C1 segment of cervical spinal cord (tissue), 14 donors: Measurements from ENCODE around the gene VAV2.

ENCODE experiments used
- DNase-seq, 14 donors: peaks; one replicate each; lab custom pipeline; 2025; lab: John Stamatoyannopoulos, UW

The VAV2 gene

GRCh38 chr9:133991964-133992779 is at the start of gene VAV2:
Gene VAV2, minus strand, starts transcription at chr9:133992324. Its CDS starts 46 bp downstream, at chr9:133992278.
- DNase-seq, result peak in 4 of 14 donors; percentile 24 to 40 (median 34)

GRCh38 chr9:134041649-134041962 is 49.5 kb upstream of the VAV2 start:
- no peak for DNase-seq

GRCh38 chr9:134040781-134041648 is 48.9 kb upstream of the VAV2 start:
- no peak for DNase-seq

GRCh38 chr9:134040176-134040565 is 48.0 kb upstream of the VAV2 start:
- DNase-seq, result no peak

DNA sequence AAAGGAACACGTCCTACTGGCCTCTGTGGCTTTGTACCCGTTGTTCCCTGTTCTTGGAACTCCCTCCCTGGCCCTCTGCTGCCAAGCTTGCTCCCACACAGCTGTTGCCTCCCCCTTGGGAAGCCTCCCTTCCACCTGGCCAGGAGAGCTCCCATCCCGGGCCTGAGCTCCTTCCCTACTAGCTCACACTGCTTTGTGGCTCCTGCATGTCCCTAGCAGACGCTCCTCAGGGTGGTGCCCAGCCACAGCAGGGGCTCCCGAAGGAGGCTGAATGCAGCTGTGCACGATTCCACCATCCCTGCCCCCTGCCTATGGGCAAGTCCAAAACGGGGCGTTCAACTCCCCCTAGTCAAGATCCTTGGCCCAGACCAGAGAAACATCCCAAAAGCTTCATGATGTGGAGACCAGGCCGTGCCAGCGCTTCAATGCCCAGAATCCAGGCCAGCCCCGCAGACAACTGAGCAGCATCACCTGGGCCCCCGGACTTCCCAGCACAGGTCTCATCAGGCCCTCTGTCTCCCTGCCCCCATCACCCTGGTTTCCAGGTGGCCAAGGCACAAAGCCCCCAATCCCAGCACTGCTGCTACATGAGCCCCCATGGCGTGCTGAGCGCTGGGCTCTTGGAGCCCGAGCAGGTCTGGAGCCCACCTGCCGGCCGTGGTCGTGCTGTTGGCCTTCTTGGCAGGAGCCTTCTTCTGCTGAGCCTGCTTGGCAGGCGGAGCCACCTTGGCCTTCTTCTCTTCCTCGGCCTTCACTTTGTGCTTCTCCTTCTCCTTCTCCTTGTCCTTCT is 47.5 kb upstream of the VAV2 start:
- no peak for DNase-seq

DNA sequence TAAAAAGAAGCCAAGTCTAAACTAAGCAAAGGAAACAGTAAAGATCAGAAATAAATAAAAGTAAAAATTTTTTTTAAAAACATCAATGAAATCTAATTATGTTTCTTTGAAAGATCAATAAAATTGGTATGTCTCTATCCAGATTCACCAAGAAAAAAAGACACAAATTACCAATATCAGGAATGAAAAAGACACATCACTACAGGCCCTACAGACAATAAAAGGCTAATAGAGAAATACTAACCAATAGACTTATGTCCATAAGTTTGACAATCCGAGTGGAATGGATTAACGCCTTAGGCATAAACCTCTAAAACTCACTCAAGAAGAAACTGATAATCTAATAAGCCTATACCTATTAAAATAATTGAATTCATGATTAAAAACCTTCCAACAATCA is 45.5 kb upstream of the VAV2 start:
- DNase-seq, result no peak

GRCh38 chr9:134036130-134036529 is 44.0 kb upstream of the VAV2 start:
- no peak for DNase-seq

GRCh38 chr9:134035041-134036039 is 43.2 kb upstream of the VAV2 start:
- DNase-seq, result peak in 1 of 14 donors; percentile 84

DNA sequence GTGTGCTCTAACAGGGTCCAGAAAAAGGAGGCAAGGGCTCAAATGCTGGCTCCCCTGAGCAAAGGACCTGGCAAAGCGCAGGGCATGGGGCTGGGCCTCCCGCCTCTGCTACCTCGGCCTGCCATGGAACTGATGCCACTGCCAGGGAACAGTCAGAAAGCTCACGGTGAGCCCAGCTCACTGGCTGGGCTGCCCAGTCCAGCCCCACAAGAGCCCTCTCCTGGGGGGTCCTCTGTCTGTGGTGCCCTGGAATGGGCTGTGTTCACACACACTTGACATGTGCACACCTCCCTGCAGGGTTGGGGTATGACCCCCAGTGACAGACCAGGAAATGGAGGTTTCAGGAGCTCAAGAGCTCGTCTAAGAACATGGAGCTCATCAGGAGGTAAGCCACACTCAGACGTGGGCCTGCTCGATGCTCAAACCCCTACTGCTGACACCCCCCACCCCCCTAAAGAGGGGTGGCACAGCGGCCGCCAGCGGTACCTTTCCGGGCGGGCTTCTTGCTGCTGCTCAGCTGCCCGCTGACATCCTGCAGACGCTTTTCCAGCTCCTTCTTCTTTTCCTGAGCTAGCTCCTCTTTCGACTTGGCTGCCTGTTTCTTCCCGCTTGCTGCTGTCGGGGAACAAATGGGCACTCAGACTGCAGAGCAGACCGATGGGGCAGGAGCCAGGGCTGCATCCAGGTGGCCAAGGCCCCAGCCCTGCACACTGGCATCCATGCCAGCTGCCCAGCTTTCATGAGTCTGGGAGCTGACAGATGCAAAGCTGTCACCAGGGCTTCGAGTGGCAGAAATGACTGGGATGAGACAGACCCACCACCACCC is 42.3 kb upstream of the VAV2 start:
- DNase-seq, result peak in 1 of 14 donors; percentile 84

DNA sequence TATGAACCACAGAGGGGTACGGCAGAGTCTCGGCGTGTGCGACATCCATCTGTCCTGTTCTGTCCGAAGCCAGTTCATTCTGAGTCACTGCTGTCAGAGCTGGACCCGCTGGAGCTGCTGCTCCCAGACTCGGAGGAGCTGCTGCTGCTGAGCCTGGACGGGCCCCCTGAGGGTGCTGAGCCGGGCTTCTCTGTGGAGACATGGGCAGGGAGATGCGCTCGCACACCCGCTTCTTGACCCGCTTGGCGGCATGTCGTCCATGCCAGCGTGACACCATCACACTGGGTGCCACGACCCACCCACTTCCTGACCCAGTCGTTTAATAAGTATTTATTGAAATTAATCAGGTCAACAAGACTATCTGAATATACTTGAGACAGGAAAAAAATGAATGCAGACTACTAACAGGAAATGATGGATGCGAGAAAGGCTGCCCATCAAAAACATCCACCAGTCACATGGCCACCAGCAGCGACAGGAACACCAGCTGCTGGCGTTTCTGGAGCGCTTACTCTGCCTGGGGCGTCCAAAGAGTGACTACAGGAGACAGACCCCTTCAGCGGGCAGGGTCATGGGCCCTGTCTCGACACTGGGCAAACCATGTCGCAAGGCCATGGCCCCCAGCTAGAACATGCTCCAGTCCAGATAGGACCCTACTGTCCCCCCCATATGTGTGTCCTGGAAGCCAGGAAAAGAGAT is 41.5 kb upstream of the VAV2 start:
- DNase-seq, result no peak

- DNase-seq, result no peak
These were observed 40.5 kb upstream of the VAV2 start for GRCh38 chr9:134032456-134033222.

- no peak for DNase-seq
These were observed 39.7 kb upstream of the VAV2 start for GRCh38 chr9:134031783-134032182.

- no peak for DNase-seq
These were observed 38.8 kb upstream of the VAV2 start for GRCh38 chr9:134030821-134031470.

DNA sequence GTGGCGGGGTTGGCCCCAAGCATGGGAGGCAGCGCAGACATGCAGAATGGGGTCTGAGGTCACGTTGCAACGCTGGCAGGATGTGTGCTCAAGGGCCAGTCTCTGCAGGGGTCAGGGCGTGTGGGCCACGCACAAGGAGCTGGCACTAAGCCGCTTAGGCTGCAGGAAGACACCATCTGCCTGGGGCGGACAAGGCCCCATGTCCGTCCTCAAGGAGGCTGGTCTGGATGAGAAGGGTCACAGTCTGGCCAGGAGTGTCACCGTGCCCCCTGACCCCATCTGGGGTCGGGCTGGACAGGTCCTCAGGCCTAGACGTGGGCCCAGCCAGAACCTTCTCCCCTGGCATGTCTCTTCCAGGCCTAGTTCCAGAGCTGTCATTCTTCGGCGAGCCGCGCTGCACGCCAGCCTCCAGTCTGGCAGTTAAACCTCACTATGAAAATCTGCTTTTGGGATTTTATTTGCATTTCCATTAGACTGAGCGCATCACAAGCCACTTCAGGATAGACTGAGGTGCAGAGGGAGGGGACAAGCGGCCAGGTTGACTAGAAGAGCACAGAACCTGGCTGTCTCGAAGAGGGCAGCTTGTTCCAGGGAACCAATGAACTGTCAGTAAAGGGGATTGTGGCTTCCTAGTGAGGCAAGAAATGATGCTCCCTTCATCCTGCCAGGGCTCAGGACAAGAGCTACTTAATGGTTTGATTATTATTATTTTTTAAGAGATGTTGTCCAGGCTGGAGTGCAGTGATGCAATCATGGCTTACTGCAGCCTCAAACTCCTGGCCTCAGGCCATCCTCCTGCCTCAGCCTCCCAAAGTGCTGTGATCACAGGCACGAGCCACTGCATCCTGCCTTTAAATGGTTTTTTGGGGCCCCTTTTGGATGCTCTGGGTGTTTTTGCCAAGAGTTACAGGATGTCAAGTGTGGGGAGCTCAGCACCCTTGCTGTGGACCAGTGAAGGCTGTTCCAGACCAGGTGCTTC is 37.4 kb upstream of the VAV2 start:
- DNase-seq, result no peak

DNA sequence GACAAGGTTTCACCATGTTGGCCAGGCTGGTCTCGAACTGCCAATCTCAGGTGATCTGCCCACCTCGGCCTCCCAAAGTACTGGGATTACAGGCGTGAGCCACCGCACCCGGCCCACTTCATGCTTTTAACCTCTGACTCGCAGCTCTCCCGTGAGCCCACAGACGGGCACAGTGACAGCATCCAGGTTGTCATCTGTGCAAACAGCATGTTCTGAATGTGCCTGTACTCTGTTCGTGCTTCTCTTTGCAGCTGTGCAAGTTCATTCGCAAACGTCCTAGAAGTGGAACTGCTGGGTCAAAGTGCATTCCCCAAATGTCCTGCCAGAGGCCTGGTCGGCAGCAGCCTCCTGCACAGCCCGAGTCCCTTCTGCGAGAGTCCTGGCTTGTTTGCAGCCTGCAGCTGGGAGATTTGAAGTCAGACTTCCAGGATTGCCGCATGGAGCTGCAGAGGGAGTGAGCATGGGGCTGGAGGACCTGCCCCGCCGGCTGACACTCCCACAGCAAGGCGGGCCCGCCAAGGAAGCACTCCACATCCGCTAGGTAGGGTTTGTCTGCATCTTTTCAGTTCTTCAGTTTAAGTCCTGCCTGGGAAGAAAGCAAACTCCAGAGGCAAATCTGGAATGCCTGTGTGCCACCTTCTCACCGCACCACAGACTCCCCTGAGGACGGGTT is 36.6 kb upstream of the VAV2 start:
- no peak for DNase-seq

GRCh38 chr9:134028076-134028475 is 36.0 kb upstream of the VAV2 start:
- no peak for DNase-seq
